ENCODE results near the gene UBTF. TPM values are rescaled to one million over a fixed set of nuclear protein-coding genes. Genes with fewer than 3 reads are reported as not detected.

Gene UBTF
- polyA plus RNA-seq, 3 donors: 6.0 to 13.1 (median 12.5) TPM

GRCh38 chr17:44174427-44174826, 45.0 kb downstream of the UBTF start:
- H3K4me3 ChIP-seq (replicated peaks in 1 of 3; ENCODE audit: low read depth in 2 of 3, low read length in 3 of 3): no peak overlapping the region
- intact Hi-C loops (cut with micrococcal nuclease): no loop called here
- no peaks in the 10 kb centered on the region for H4K20me1 ChIP-seq (ENCODE audit: insufficient read depth, low read length)
- no peaks in the 10 kb centered on the region for H3K79me2 ChIP-seq (ENCODE audit: insufficient read depth, low read length)
- no peak for DNase-seq
- no peak overlapping the region for H2AFZ ChIP-seq (ENCODE audit: insufficient read depth, low read depth, low read length, poor library complexity, severe bottlenecking)
- H3K9ac ChIP-seq (ENCODE audit: insufficient read depth, low read length, poor library complexity, severe bottlenecking): no peak overlapping the region
- no peak overlapping the region for H3K27ac Mint-ChIP-seq
- H3K9me3 ChIP-seq (replicated peaks in 1 of 2; ENCODE audit: control insufficient read depth in 1 of 2, insufficient read depth in 1 of 2, low read length in 2 of 2): no peaks in the 10 kb centered on the region
- H3K27me3 Mint-ChIP-seq (ENCODE audit: low read depth in 3 of 3): peaks cover 0 to 3% (median 0%) of the 10 kb centered on the region in 3 donors
- H3K36me3 Mint-ChIP-seq: peaks cover 18 to 43% of the 10 kb centered on the region in 2 donors
- no peak overlapping the region for H3K27ac ChIP-seq (ENCODE audit: low read depth in 1 of 2, low read length in 2 of 2)
- no peaks in the 10 kb centered on the region for H3K4me1 ChIP-seq (ENCODE audit: control insufficient read depth in 1 of 2, insufficient read depth in 2 of 2, low read length in 2 of 2)
- WGBS (ENCODE audit: insufficient coverage): no CpG with 5 or more reads among the region's 2 CpGs
- no peak overlapping the region for H3K4me2 ChIP-seq (replicated peaks; ENCODE audit: extremely low read depth, low read length, poor library complexity, severe bottlenecking)
- no peak overlapping the region for H3K4me3 Mint-ChIP-seq
- TF ChIP-seq, protein P1, sequence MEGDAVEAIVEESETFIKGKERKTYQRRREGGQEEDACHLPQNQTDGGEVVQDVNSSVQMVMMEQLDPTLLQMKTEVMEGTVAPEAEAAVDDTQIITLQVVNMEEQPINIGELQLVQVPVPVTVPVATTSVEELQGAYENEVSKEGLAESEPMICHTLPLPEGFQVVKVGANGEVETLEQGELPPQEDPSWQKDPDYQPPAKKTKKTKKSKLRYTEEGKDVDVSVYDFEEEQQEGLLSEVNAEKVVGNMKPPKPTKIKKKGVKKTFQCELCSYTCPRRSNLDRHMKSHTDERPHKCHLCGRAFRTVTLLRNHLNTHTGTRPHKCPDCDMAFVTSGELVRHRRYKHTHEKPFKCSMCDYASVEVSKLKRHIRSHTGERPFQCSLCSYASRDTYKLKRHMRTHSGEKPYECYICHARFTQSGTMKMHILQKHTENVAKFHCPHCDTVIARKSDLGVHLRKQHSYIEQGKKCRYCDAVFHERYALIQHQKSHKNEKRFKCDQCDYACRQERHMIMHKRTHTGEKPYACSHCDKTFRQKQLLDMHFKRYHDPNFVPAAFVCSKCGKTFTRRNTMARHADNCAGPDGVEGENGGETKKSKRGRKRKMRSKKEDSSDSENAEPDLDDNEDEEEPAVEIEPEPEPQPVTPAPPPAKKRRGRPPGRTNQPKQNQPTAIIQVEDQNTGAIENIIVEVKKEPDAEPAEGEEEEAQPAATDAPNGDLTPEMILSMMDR (IDR thresholded peaks at IDR 0.05): no peak
- peaks cover 0 to 6% of the 10 kb centered on the region in 2 donors for H3K27me3 ChIP-seq (ENCODE audit: control insufficient read depth in 2 of 2, insufficient read depth in 2 of 2, low read length in 2 of 2)
- H3K9me3 Mint-ChIP-seq: peaks cover 0 to 2% (median 0%) of the 10 kb centered on the region in 7 donors
- H3K4me1 Mint-ChIP-seq: no peaks in the 10 kb centered on the region
- peaks cover 31 to 32% of the 10 kb centered on the region in 2 donors for H3K36me3 ChIP-seq (replicated peaks in 1 of 2; ENCODE audit: control insufficient read depth in 1 of 2, insufficient read depth in 2 of 2, low read length in 2 of 2)

- TF ChIP-seq, protein P1 (IDR thresholded peaks at IDR 0.05): no peak
- intact Hi-C loops (cut with micrococcal nuclease): no loop called here
- Histone ChIP-seq H3K4me1 (ENCODE audit: control insufficient read depth in 1 of 2, insufficient read depth in 2 of 2, low read length in 2 of 2) (peaks cover 0 to 2% of the 10 kb centered on the region in 2 donors), H3K36me3 (replicated peaks in 1 of 2; ENCODE audit: control insufficient read depth in 1 of 2, insufficient read depth in 2 of 2, low read length in 2 of 2) (peaks cover 10 to 11% of the 10 kb centered on the region in 2 donors), H3K27ac (ENCODE audit: low read depth in 1 of 2, low read length in 2 of 2) (no peak overlapping the region), H3K4me2 (replicated peaks; ENCODE audit: extremely low read depth, low read length, poor library complexity, severe bottlenecking) (no peak overlapping the region), H3K27me3 (ENCODE audit: control insufficient read depth in 2 of 2, insufficient read depth in 2 of 2, low read length in 2 of 2) (peaks cover 0 to 6% of the 10 kb centered on the region in 2 donors), H3K79me2 (ENCODE audit: insufficient read depth, low read length) (no peaks in the 10 kb centered on the region), H3K9me3 (replicated peaks in 1 of 2; ENCODE audit: control insufficient read depth in 1 of 2, insufficient read depth in 1 of 2, low read length in 2 of 2) (no peaks in the 10 kb centered on the region), H3K9ac (ENCODE audit: insufficient read depth, low read length, poor library complexity, severe bottlenecking) (no peak overlapping the region), H2AFZ (ENCODE audit: insufficient read depth, low read depth, low read length, poor library complexity, severe bottlenecking) (no peak overlapping the region), H3K4me3 (replicated peaks in 1 of 3; ENCODE audit: low read depth in 2 of 3, low read length in 3 of 3) (no peak overlapping the region), H4K20me1 (ENCODE audit: insufficient read depth, low read length) (no peaks in the 10 kb centered on the region)
- H3K27me3 Mint-ChIP-seq (ENCODE audit: low read depth in 3 of 3): peaks cover 3 to 5% (median 4%) of the 10 kb centered on the region in 3 donors
- no peak overlapping the region for H3K27ac Mint-ChIP-seq
- peaks cover 3% of the 10 kb centered on the region for H3K4me1 Mint-ChIP-seq
- WGBS (ENCODE audit: insufficient coverage): 94% methylated on average over 17 of the region's 17 CpGs
- peaks cover 11 to 19% of the 10 kb centered on the region in 2 donors for H3K36me3 Mint-ChIP-seq
- H3K4me3 Mint-ChIP-seq: no peak overlapping the region
- H3K9me3 Mint-ChIP-seq: peaks cover 0 to 2% (median 0%) of the 10 kb centered on the region in 7 donors
- no peak for DNase-seq
These were observed 47.5 kb downstream of the UBTF start for GRCh38 chr17:44171931-44172455.
